GM12875 (cell line): Measurements from ENCODE around the gene OBP2B.

Source experiments
- H3K4me3 ChIP-seq: one replicate; pipeline ENCODE4 v1.5.1; 2011; ENCODE audit warnings: low read depth, low read length, control low read depth
- TF ChIP-seq, protein P1 (sequence below): IDR thresholded peaks from 2 replicates; pipeline ENCODE4 v1.5.1; 2011; ENCODE audit warnings: low read depth, mild to moderate bottlenecking, control low read depth, inconsistent platforms, low read length, moderate library complexity, borderline replicate concordance; ENCODE audit not compliant: insufficient read depth

OBP2B gene

GRCh38 chr9:133168432-133168831 is 40.6 kb downstream of the OBP2B start:
- H3K4me3 ChIP-seq, result no peak overlapping the region
- TF ChIP-seq, protein P1, sequence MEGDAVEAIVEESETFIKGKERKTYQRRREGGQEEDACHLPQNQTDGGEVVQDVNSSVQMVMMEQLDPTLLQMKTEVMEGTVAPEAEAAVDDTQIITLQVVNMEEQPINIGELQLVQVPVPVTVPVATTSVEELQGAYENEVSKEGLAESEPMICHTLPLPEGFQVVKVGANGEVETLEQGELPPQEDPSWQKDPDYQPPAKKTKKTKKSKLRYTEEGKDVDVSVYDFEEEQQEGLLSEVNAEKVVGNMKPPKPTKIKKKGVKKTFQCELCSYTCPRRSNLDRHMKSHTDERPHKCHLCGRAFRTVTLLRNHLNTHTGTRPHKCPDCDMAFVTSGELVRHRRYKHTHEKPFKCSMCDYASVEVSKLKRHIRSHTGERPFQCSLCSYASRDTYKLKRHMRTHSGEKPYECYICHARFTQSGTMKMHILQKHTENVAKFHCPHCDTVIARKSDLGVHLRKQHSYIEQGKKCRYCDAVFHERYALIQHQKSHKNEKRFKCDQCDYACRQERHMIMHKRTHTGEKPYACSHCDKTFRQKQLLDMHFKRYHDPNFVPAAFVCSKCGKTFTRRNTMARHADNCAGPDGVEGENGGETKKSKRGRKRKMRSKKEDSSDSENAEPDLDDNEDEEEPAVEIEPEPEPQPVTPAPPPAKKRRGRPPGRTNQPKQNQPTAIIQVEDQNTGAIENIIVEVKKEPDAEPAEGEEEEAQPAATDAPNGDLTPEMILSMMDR, result no peak

- TF ChIP-seq, protein P1, result no peak
- H3K4me3 ChIP-seq, result no peak overlapping the region
Observed at GRCh38 chr9:133167769-133168168, 41.3 kb downstream of the OBP2B start.

- TF ChIP-seq, protein P1, result no peak
- no peak overlapping the region for H3K4me3 ChIP-seq
Observed at GRCh38 chr9:133167096-133167730, 41.8 kb downstream of the OBP2B start.

GRCh38 chr9:133166392-133166791 is 42.7 kb downstream of the OBP2B start:
- TF ChIP-seq, protein P1, result no peak

DNA sequence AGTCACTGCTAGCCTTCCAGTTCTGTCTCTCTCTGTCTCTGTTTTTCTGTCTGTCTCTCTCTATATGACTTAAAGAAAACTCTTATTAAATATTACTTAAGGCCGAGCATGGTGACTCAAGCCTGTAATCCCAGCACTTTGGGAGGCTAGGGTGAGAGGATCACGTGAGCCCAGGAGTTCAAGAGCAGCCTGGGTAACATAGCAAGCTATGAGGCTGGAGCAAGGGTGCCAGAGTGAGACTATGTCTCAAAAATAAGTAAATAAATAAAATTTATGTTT is 43.7 kb downstream of the OBP2B start:
- no peak overlapping the region for H3K4me3 ChIP-seq
- TF ChIP-seq, protein P1, result no peak

More at GRCh38 chr9:133166392-133166791, 42.7 kb downstream of the OBP2B start:
- no peak overlapping the region for H3K4me3 ChIP-seq

GRCh38 chr9:133164191-133164590 is 44.9 kb downstream of the OBP2B start:
- peak overlapping the region; percentile 73 for H3K4me3 ChIP-seq
- TF ChIP-seq, protein P1, result no peak

DNA sequence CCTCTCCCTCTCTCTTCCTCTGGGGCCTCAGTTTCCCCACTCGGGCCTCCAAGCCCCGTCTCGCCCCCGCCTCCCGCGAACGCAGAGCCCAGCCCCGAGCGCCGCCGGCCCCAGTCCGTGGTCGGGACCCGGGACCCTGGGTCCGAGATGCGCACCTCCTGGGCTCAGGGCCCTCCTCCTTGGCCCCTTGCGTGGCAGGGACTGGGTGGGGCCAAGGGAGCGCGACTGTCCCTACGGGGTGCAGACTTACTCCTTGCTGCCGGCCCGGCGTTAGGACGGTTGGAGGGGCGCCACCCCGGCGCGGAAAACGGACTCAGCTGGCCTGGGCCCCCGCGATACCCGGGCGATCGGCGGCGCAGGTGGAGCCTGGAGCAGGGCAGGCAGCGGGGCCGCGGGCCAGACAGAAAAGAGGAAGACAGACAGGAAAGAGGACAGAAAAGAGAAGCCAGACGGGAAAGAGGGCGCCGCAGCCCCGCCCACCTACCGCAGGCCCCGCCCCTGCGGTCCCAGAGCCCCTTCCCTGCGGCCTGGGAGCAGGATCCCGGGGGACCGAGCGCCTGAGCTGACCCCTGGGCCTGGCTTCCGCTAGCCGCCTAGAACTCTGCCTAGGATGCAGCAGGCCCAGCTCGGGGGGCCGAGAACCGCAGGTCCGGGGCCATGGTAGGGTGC is 45.4 kb downstream of the OBP2B start, which contains the start of gene GBGT1:
TSS of gene GBGT1 (minus strand) at position 411 of the 669 bp plus-strand sequence. CDS start 1,502 bp downstream, outside the sequence.
- H3K4me3 ChIP-seq, result peak within 1 kb of the TSS; percentile 73
- TF ChIP-seq, protein P1, result no peak
